WTC11 (cell line): ENCODE results near the gene CRAT. TPM values are rescaled to one million over a fixed set of nuclear protein-coding genes. Genes with fewer than 3 reads are reported as not detected.

ENCODE experiments used
- ATAC-seq: fragments of 200-7000 bp; cut with Tn5 transposase; 2 replicates; pipeline ENCODE4 v1.10.0; 2021; ENCODE audit warnings: mild to moderate bottlenecking, moderate library complexity
- CTCF ChIA-PET: fragments of 300-600 bp; sonication (Branson Sonifier 250); formaldehyde crosslinking; loops from one replicate; lab custom pipeline; 2021; ENCODE audit warnings: antibody characterized with exemption; lab: Charles Lee
- POLR2A ChIA-PET: fragments of 350-600 bp; sonication (Branson Sonifier 250); formaldehyde crosslinking; loops from one replicate; lab custom pipeline; 2021; ENCODE audit warnings: antibody characterized with exemption; lab: Charles Lee
- DNase-seq: peaks from one replicate; pipeline ENCODE4 v3.0.0; 2021; ENCODE audit warnings: low spot score
- H3K27ac Mint-ChIP-seq: 2 replicates; pipeline ENCODE4 v1.8.0; 2021; ENCODE audit warnings: mixed read lengths
- H3K27me3 Mint-ChIP-seq: 2 replicates; pipeline ENCODE4 v1.8.0; 2021; ENCODE audit warnings: low read depth, mild to moderate bottlenecking, moderate library complexity, mixed read lengths
- H3K36me3 Mint-ChIP-seq: 2 replicates; pipeline ENCODE4 v1.8.0; 2021; ENCODE audit warnings: mixed read lengths
- H3K4me1 Mint-ChIP-seq: 2 replicates; pipeline ENCODE4 v1.8.0; 2022; ENCODE audit warnings: mixed read lengths
- H3K4me3 Mint-ChIP-seq: 2 replicates; pipeline ENCODE4 v1.8.0; 2021; ENCODE audit warnings: mild to moderate bottlenecking, moderate library complexity, mixed read lengths
- H3K9me3 Mint-ChIP-seq: 2 replicates; pipeline ENCODE4 v1.8.0; 2021; ENCODE audit warnings: mixed read lengths
- AFF4 ChIP-seq: sonication (generic); formaldehyde crosslinking; IDR thresholded peaks from 2 replicates; pipeline ENCODE4 v1.8.1; 2023; ENCODE audit warnings: mild to moderate bottlenecking, missing genetic modification reagents, borderline replicate concordance
- ATF1 ChIP-seq: sonication (generic); formaldehyde crosslinking; IDR thresholded peaks from 2 replicates; pipeline ENCODE4 v1.8.1; 2023; ENCODE audit warnings: mild to moderate bottlenecking, moderate library complexity, missing genetic modification reagents
- CREM ChIP-seq: sonication (generic); formaldehyde crosslinking; IDR thresholded peaks from 2 replicates; pipeline ENCODE4 v1.8.1; 2022; ENCODE audit warnings: mild to moderate bottlenecking, missing genetic modification reagents, moderate library complexity
- ESRRA ChIP-seq: sonication (generic); formaldehyde crosslinking; IDR thresholded peaks from 2 replicates; pipeline ENCODE4 v1.8.1; 2022; ENCODE audit warnings: mild to moderate bottlenecking, missing genetic modification reagents, borderline replicate concordance
- FOXJ3 ChIP-seq: sonication (generic); formaldehyde crosslinking; IDR thresholded peaks from 2 replicates; pipeline ENCODE4 v1.9.0; 2021; ENCODE audit warnings: missing genetic modification reagents, mild to moderate bottlenecking, borderline replicate concordance
- FOXP4 ChIP-seq: sonication (generic); formaldehyde crosslinking; IDR thresholded peaks from 2 replicates; pipeline ENCODE4 v1.8.0; 2022; ENCODE audit warnings: mild to moderate bottlenecking, missing genetic modification reagents
- GABPB1 ChIP-seq: sonication (generic); formaldehyde crosslinking; IDR thresholded peaks from 2 replicates; pipeline ENCODE4 v1.8.1; 2023; ENCODE audit warnings: mild to moderate bottlenecking, missing genetic modification reagents
- GTF2I ChIP-seq: fragments of 250-450 bp; sonication (Bioruptor Pico); conservative IDR thresholded peaks from 2 replicates; pipeline ENCODE4 v1.4.0; 2021; ENCODE audit warnings: mild to moderate bottlenecking
- HMGA2 ChIP-seq: fragments of 250-450 bp; sonication (Bioruptor Pico); IDR thresholded peaks from 2 replicates; pipeline ENCODE4 v1.4.0; 2021; ENCODE audit warnings: mild to moderate bottlenecking, moderate library complexity
- KAT7 ChIP-seq: sonication (generic); formaldehyde crosslinking; IDR thresholded peaks from 2 replicates; pipeline ENCODE4 v1.8.1; 2023; ENCODE audit warnings: missing genetic modification reagents, mild to moderate bottlenecking, borderline replicate concordance
- MLX ChIP-seq: sonication (generic); formaldehyde crosslinking; IDR thresholded peaks from 2 replicates; pipeline ENCODE4 v1.8.1; 2023; ENCODE audit warnings: mild to moderate bottlenecking, missing genetic modification reagents, moderate library complexity
- NFATC4 ChIP-seq: fragments of 250-450 bp; sonication (Bioruptor Pico); IDR thresholded peaks from 2 replicates; pipeline ENCODE4 v1.9.0; 2021; ENCODE audit warnings: mild to moderate bottlenecking
- SMAD3 ChIP-seq: sonication (generic); formaldehyde crosslinking; IDR thresholded peaks from 2 replicates; pipeline ENCODE4 v1.8.0; 2022; ENCODE audit warnings: missing genetic modification reagents, mild to moderate bottlenecking, borderline replicate concordance
- TCF7 ChIP-seq: sonication (generic); formaldehyde crosslinking; IDR thresholded peaks from 2 replicates; pipeline ENCODE4 v1.8.0; 2022; ENCODE audit warnings: mild to moderate bottlenecking, low read depth, missing genetic modification reagents, moderate library complexity
- ZBTB21 ChIP-seq: sonication (generic); formaldehyde crosslinking; IDR thresholded peaks from 2 replicates; pipeline ENCODE4 v1.8.1; 2023; ENCODE audit warnings: mild to moderate bottlenecking, missing genetic modification reagents, borderline replicate concordance
- ZNF138 ChIP-seq: sonication (generic); formaldehyde crosslinking; conservative IDR thresholded peaks from 2 replicates; pipeline ENCODE4 v1.8.1; 2022; ENCODE audit warnings: mild to moderate bottlenecking, moderate library complexity, missing genetic modification reagents
- ZNF232 ChIP-seq: sonication (generic); formaldehyde crosslinking; IDR thresholded peaks from 2 replicates; pipeline ENCODE4 v1.8.0; 2022; ENCODE audit warnings: mild to moderate bottlenecking, missing genetic modification reagents
- ZNF281 ChIP-seq: sonication (generic); formaldehyde crosslinking; IDR thresholded peaks from 2 replicates; pipeline ENCODE4 v1.8.0; 2023; ENCODE audit warnings: mild to moderate bottlenecking, missing genetic modification reagents
- ZNF317 ChIP-seq: sonication (generic); formaldehyde crosslinking; IDR thresholded peaks from 2 replicates; pipeline ENCODE4 v1.8.1; 2023; ENCODE audit warnings: low read depth, mild to moderate bottlenecking, moderate library complexity, missing genetic modification reagents, borderline replicate concordance
- ZNF423 ChIP-seq: fragments of 250-450 bp; sonication (Bioruptor Pico); IDR thresholded peaks from 2 replicates; pipeline ENCODE4 v2.1.2; 2022; ENCODE audit warnings: mild to moderate bottlenecking, moderate library complexity
- total RNA-seq: library from RNA; stranded (reverse); gene quantifications from 3 replicates; pipeline ENCODE4 v1.2.3, GENCODE V29; 2021

Gene CRAT
- total RNA-seq, 1 experiment from 2014 or later = 17.2 TPM

- Mint-ChIP-seq H3K4me1 (peaks cover 27% of the 10 kb centered on the region), H3K27ac (no peak overlapping the region), H3K27me3 (no peaks in the 10 kb centered on the region), H3K4me3 (no peak overlapping the region), H3K9me3 (no peaks in the 10 kb centered on the region), H3K36me3 (no peaks in the 10 kb centered on the region)
- ATAC-seq (no peak), DNase-seq (no peak)
- TF ChIP-seq TCF7 (CRISPR knock-in tag) (no peak), MLX (CRISPR knock-in tag) (no peak), ATF1 (CRISPR knock-in tag) (no peak), FOXJ3 (CRISPR knock-in tag) (no peak), ZNF317 (CRISPR knock-in tag) (no peak), ZNF423 (no peak), KAT7 (no peak), FOXP4 (CRISPR knock-in tag) (no peak), NFATC4 (CRISPR knock-in tag) (no peak)
- CTCF ChIA-PET = interaction anchor here (2.5 kb wide), 1 partner anchor 68 kb away, joined by 5 read pairs; no protein-coding TSS in a partner anchor
- POLR2A ChIA-PET = interaction anchor here (0.5 kb wide), 1 partner anchor 11 kb away, joined by 3 read pairs; no protein-coding TSS in a partner anchor
Measured at GRCh38 chr9:129075996-129076639, 34.5 kb downstream of the CRAT start.

GRCh38 chr9:129074106-129074505 lies 36.5 kb downstream of the CRAT start:
- Mint-ChIP-seq H3K36me3 (no peaks in the 10 kb centered on the region), H3K4me1 (peaks cover 29% of the 10 kb centered on the region), H3K27me3 (no peaks in the 10 kb centered on the region), H3K27ac (peak overlapping the region; percentile 45; the same call in 1 of the 2 replicates), H3K4me3 (no peak overlapping the region), H3K9me3 (no peaks in the 10 kb centered on the region)
- no peak for DNase-seq
- no peak for ATAC-seq
- POLR2A ChIA-PET = no interaction called here
- TF ChIP-seq ZNF281 (CRISPR knock-in tag) (no peak), FOXJ3 (CRISPR knock-in tag) (no peak), ATF1 (CRISPR knock-in tag) (no peak), GTF2I (CRISPR knock-in tag) (no peak), SMAD3 (CRISPR knock-in tag) (no peak), ESRRA (no peak), ZBTB21 (CRISPR knock-in tag) (no peak), ZNF138 (CRISPR knock-in tag) (no peak), GABPB1 (CRISPR knock-in tag) (no peak), ZNF232 (CRISPR knock-in tag) (no peak), CREM (CRISPR knock-in tag) (no peak), HMGA2 (CRISPR knock-in tag) (no peak), AFF4 (CRISPR knock-in tag) (no peak)
- CTCF ChIA-PET = interaction anchor here (2.5 kb wide), 1 partner anchor 66 kb away, joined by 5 read pairs; no protein-coding TSS in a partner anchor
